GOT3 (cell line): Measurements from ENCODE around the gene PCIF1.
"Not testable (repeated sequence)": the region's sequence is repeated elsewhere in the genome, so short reads cannot be mapped to it uniquely, and the experiment has no call there.

ENCODE experiments used
- DNase-seq: peaks from one replicate; lab custom pipeline; 2025; ENCODE audit warnings: mixed read lengths; lab: John Stamatoyannopoulos, UW

The PCIF1 gene

DNA sequence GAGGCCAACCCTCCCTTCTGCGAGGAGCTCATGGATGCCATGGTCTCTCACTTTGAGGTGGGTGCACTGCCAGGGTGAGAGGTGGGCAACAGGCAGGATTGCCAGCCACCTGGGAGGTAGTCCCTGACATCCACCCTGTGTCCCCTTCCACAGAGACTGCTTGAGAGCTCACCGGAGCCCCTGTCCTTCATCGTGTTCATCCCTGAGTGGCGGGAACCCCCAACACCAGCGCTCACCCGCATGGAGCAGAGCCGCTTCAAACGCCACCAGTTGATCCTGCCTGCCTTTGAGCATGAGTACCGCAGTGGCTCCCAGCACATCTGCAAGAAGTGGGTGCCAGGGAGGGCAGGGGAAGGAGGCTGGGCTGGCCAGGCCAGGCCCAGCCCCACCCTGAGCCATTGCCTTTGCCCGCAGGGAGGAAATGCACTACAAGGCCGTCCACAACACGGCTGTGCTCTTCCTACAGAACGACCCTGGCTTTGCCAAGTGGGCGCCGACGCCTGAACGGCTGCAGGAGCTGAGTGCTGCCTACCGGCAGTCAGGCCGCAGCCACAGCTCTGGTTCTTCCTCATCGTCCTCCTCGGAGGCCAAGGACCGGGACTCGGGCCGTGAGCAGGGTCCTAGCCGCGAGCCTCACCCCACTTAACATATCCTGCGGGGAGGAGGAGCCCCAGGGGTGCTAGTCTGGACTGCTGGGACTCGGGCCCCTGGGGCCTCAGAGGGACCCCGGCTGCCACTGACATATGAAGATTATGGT, 12.8 kb downstream of the PCIF1 start:
- no peak for DNase-seq

DNA sequence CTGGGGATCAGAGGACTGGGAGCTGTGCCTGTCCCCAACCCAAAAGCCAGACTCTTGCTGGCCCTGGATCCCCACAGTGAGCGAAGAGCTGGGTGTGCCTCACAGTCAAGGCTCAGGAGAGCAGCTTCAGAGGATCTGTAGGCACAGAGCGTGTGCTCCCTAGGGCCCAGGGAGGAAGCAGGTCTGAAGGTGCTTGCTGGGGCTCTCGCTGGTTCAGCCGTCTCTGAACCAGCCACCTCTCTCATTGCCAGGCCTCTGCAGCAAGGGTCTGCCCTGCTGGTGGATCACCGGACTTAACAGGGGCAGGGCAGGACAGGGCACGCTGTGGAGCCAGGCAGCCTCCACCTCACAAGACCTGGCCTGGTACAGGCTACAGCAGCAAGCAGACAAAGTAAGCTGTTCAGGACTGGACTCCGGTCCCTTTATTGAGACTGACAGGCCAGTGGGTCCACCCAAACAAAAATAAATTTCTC, 13.8 kb downstream of the PCIF1 start:
- DNase-seq: no peak

DNA sequence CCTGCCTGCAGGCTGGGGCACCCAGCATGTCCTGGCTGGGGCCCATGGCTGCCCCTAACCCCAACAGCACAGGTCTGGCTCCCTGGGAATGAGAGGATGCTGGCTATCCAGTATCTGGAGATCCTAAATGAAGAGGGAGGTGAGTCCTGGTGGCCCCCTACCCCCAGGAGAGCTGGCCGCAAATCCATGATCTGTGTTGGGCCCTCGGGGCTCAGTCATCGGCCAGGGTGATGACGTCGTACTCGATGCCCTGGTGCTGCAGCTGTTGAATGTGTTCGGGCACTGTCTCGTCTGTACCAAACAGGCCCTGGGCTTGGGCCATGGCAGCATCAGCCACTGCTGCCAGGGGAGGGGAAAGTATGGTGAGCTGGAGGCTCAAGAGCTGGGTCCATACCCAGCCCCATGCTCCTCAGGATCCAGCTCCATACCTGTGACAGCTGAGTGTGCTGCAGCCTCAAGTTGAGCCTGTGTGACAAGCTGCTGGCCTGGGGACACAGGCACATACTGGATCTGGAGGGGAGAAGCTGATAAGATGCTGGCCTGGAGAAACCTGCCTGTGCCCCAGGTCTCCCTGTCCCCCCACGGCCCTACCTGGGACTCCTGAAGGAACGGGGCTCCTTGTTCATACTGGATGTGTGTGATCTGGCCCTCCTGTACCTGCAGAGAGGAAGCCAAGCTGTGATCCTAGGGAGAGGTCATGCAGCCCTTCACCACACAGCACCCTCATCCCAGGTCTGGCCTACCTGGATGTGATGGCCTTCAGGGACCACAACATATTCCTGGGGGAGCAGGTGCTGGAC, 14.5 kb downstream of the PCIF1 start:
- DNase-seq: no peak

DNA sequence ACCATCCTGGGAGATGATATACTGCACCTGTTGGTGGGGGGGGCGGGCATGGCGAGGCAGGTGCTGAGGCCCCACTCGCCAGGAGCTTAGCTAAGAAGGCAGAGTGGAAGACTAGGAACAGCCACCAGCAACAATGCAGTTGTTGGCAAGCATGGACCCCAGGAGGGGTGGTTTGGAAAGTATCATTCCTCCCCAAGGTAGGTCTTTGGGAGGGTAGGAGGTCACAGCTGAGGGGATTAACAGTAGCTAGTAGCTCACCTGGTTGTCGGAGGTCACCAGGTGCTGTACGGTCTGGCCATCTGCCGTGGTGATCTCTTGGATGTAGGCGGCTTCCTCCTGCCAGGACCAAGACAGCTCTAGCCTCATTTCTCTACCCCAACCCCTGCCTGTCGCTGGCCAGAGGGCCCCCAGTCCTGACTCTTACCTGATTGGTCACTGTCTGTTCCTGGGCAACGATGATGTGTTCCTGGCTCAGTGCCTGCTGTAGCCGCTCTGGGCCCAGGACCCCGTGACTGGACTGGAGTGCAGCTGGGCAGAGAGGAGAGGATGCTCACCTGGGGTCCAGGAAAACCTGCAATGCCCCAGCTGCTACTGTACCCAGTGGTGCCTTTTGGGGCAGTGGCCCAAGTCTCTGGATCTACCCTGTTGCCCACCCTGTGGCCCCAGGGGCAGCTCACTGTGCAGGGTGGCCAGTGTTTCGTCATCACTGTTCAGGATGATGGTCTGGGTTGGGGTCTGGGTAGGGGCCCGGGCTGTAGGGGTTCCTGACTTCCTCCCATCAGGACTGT, 15.3 kb downstream of the PCIF1 start:
- no peak for DNase-seq

DNA sequence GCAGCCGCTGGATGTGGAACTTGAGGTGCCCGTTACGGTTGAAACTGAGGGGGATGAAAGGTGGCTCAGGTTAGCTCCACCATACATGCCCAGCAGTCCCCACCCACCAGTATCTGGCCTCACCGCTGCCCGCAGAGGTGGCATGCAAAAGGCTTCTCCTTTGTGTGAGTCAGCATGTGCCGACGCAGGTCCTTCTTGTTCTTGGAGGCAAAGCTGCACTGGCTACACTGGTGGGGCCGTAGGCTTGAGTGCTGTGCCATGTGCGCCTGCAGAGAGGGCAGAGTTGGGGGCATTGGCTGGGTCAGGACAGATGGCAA, 15.8 kb downstream of the PCIF1 start:
- no peak for DNase-seq

DNA sequence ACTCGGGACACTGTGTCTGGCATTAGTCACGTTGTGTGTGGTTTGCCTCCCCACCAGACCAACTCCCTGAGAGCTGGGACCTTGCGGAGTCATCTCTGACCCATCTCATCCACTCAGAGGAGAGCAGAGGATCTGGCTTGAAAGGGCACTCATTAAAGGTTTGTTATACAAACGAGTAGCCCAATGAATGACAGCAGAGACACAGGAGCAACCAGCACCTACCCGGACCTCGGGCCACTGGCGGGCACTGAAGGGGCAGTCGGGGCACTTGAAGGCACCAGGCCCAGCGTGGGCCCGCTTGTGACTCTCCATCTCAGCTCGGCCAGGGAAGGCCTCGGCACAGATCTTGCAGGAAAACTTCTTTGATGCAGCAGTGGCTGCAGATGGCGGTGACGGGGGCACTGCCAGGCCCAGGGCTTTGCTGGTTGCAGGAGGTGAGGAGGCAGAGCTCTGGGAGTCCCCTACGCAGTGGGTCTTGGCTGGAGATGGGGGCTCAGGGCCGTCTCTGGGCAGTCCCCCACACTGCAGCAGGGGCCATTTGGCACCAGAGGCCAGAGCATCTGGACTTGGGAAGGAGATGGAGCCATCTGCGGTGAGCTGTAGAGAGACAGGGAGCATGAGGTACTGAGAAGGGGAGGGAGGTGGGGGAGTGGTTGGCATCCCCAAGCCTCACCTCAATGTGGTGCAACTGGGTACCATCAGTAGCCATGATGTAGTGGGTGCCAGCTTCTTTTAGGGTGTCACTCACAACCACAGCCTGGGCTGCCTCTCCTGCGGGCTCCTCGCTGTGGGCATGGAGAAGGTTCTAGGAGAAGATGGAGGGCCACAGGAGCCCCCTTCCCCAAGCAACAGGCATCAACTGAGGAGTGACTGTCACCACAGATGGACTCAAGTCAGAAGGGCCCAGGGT, 17.7 kb downstream of the PCIF1 start:
- DNase-seq: no peak

DNA sequence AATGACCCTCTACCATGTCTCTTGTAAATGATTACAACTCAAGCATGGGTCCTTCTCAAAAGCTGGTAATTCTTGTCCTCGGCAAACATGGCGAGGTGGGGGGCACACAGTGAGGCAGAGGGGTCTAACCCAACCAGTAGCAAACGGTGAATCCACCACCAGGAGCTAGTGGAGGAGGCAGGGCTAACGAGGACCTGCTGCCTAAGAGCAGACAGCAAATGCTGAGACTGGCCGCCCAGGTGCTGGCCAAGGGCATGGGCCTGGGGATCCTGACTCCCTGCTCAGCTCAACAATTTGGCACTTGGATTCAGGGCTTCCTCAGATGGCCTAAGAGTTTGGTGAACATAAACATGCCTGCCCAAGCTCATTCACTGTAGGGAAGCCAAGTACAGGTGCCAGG, 18.4 kb downstream of the PCIF1 start:
- DNase-seq: no peak

DNA sequence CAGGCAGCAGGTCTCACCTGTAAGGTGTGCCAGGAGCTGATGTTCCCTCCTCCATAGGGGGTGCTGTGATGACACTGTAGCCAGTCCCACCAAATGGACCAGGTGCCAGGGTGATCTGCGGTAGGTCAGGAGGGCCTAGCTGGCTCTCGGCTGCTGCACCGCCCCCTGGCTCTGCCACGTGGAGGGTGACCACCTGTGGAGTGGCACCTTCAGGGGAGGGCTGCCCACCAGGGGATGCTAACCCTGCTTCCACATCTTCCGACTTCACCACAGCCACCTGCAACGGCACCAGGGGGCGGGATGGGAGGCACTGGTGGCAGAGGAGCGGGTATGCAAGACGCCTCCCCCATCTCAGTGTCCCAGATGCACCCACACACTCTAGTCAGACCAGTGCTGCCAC, 19.2 kb downstream of the PCIF1 start:
- DNase-seq: no peak

DNA sequence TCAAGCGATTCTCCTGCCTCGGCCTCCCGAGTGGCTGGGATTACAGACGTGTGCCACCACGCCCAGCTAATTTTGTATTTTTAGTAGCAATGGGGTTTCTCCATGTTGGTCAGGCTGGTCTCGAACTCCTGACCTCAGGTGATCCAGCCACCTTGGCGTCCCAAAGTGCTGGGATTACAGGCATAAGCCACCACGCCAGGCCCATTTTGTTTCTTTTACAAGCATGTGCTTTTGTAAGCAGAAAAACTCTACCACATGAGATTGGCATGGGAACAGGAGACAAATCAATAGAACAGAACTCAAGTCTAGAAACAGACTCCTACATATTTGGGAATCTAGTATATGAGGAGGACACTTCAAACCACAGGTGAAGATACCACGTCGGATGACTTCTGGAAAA, 21.8 kb downstream of the PCIF1 start:
- DNase-seq: not testable (repeated sequence)

DNA sequence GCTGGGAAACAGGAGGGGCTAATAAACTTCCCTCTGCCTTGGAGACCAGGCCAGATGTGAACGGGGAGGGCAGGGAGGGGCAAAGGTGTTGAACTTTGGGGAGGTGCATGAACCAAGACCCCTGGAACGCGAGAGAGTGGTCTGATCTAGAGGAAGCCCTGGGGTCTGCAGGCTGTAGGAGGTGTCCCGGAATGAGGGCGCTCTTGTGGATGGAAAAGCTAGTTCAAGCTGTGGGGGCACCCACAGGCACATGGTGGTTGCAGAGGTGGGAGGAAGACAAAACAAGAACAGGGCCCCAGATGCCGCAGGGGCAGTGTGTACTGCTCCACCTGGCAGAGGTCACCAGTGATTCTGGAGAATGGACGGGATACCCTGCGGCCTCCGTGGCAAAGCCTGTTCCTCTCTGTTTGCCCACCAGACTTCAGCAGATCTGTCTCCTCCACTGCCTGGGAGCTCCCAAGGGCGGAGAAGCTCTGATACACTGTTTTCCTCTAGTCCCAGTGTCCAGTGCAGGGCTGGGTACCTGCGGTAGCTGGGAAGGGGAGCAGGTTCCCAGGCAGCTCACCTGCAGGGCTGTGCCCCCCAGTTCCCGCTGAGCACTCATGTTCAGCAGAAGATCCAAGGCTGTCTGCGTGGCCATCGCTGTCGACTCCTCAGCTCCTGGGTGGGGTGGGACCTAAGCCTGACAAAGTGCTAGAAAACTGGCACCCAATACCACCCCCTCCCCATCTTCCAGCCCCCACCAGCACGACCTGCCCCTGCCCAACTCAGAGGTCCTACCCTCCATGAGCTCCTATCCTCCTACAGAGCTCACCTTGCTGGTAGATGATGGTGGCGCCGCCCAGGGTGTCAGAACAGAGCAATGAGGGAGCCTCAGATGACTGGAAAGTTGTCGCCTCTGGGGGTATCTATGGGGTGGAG, 22.8 kb downstream of the PCIF1 start:
- no peak for DNase-seq

DNA sequence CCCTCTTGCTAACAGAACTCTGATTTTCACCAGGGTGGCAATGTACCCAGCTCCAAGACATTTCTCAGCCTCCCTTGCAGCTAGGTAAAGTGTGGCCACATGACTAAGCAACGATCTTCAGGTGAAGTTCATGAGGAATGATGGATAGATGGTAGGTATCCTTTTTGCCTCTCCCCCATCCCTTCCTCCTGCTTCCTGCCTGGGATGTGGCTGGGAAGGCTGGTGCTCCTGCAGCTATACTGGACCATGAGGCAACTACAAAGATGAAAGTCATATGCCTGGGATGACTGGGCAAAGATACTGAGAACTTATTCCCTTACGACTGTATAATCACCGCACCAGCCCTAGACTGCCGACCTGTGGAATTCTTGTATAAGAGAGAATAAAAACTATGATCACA, 24.1 kb downstream of the PCIF1 start:
- no peak for DNase-seq

DNA sequence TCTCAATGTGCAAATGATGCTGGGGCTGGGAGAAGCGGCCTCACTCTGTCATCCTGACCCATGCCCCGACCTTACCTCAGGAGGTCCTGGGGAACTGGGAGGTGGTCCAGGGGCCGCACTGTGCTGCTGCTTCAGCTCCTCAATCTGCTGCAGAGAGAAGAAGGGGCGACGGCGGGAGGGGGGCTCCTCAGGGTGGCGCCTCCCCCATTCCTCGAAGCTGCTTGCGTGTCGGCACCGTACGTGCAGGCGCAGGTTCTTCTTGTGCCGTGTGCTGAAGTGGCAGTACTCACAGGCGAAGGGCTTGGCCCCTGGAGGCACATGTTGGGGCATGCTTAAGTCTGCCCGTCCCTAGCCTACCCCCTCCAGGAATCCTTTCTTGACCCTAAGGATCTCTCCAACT, 24.6 kb downstream of the PCIF1 start:
- no peak for DNase-seq

DNA sequence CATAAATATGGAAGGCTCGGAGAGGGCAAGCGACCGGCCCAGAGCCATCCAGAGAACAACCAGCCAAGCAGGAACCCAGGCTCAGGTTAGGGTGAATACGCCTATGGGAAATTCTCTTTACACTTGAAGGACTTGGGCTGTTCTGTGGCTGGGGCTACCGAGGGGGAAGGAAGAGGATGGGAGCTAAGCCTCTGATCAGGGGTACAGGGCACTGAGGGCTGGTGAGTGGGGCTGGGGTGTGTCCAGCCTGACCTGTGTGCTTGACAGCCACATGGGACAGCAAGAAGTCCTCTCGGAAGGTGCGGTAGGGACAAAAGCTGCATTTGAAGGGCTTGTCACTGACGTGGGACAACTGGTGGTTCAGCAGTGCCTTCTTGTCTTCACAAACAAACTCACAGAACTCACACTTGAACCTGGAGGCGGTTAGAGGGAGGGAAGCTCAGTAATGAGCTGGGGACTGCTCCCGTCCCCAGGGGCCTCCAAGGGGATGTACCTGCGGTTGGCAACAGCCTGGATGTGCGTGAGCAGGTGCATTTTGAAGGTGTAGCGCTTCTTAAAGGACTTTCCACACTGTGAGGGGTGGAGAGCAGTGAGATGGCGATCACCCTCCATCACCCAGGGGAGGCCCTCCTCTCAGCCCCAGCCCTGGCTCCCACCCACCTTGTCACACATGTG, 25.6 kb downstream of the PCIF1 start:
- no peak for DNase-seq

DNA sequence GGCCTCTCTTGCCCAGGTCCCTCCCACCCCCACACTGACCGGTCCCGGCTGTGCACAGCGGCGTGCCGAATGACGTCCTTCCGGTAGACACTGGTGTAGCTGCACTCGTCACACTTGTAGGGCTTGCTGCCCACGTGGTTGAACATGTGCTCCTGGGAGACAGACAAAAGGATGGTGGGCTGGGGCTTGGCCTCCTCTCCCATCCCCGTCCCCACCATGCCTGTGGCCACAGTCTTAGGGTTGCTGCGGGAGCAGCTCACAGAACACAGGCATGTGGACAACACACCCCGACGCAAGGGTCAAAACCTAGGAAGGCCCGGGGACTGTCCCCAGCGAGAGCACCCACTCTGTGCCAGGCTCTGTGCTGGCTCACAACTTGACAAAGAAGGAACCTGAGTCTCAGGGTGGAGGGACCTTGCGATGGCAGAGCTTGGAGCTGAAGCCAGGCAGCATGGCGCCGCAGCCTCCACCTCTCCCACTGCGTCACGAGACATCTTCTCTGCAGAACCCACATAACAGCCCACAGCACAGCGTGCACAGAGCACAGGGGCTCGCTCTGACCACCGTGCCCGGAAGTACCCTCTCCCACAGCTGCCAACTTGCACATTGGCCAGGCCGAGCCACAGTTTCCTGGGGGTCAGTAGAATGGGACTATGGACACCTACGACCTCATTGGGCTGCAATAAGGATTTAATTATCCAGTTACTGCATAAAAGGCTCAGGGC, 27.7 kb downstream of the PCIF1 start:
- DNase-seq: no peak

DNA sequence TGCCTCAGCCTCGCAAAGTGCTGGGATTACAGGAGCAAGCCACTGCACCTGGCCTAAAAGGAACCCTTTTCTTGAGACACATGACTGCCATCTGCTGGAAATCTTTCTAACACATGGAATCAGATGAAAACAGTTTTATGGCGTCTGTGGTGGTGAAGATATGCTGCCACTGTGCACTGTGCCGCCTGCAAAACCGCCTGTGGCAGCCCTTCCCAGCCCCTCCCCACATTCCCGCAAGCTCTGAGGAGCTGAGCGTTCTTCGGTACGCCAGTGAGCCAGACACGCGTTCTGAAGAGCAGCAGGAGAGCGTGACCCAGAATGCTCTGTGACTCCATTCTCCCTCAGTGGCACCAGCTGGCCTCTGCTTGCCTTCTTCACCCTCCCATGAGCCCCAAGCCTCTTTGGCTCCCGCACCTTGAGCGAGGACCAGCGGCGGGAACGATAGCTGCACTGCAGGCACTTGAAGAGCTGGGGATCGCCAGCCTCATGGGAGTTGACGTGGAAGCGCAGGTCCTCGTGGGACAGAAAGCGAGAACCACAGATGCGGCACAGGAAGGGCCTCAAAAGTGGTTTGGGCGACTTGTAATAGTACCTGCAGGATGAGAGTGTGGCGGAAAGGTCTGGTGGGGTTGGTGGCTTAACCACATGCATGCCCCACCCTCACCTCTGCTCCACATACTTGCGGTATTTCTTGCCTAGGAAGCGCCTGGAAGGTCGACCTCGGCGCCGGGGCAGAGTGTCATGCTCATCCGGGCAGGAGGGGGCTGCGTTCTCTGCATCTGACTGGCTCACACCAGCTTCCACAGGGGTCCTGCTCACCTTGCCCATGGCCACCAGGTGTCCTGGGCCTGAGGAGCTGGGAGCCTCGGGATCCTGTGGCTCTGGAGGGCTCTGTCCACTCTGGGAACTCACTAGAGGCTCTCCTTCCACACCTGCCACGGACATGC, 28.8 kb downstream of the PCIF1 start:
- no peak for DNase-seq

DNA sequence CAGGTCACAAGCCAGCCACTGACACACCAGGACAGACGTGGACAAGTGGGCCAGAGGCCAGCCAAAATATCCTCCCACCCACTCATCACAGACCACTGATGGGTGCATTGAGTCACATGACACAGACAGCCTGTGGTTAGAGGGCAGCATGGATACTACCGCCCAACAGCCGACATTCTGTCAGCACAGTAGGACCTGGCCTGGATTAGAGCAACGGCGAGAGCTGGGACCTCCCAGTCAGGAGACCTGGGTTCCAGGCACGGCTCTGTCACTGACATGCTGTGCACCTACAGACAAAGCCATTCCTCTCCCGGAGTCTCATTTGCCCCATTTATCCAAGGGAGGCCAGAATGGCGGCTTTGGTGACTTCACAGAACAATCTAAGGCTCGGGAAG, 29.5 kb downstream of the PCIF1 start:
- DNase-seq: no peak

DNA sequence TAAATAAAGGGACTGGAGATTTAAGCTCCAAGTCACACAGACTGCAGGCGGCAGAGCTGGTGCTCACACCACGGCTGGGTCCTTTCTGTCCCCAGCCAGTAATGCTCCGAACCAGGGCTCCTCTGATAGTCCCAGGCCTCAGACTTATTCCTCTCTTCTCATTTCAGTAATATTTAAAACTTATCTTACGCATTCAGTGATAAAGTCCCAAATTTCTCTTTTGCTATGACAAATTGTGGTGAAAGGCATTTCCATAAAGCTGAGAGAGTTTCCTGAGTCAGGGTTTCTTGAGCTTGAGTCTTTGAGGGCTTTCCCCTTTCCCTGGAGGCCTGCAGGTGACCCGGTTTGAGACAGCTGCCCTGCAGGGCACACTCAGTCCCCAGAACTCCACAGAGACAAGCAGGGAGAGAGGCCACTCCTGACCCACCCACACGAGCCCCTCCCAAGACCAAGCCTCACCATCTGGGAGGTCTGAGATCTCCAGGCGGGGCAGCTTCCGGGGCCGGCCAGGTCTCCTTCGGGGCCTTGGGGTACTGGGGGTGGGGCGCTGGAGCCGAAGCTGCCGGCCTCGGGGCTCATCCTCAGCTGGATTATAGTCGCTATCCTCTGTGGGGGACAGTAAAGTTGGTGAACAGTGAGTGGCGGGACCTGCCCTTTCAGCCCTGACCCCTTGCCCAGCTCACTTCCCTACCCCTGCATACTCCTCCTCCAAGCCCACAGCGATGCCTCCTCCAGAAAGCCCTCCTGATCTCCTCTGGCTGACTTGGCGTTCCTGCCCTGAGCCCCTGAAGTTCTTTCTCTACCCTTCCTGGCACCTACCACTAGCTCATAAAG, 30.9 kb downstream of the PCIF1 start:
- DNase-seq: no peak
